HG03135 (cell line): Measurements from ENCODE around the gene GRK5.
A peak's percentile ranks its signal among the peaks of the same experiment; 100 is the strongest.

Experiments used
- ATAC-seq: cut with Tn5 transposase; IDR thresholded peaks from one replicate; pipeline ENCODE4 v1.9.1; 2021; ENCODE audit warnings: mild to moderate bottlenecking, moderate library complexity; ENCODE audit not compliant: unreplicated experiment

The GRK5 gene

GRCh38 chr10:119469325-119469707 lies 261.9 kb downstream of the GRK5 start:
- ATAC-seq, result no peak

DNA sequence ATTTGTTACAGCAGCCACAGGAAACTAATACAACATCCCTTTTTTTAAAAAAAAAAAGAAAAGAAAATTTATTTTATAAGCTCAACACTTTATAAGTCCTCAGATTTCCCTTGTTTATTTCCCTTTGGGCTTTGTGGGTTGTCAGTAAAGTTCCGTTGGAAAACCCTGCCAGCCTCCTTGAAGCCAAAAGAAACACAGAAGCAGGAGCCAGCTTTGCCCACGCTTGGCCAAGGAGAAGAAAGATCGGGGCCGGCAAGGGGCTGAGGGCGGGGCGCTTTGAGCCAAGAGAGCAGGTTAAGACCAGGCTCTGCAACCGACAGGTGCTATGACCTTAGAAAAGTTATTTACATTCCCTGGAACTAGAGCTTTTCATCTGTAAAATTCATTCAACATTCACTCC lies 262.5 kb downstream of the GRK5 start:
- ATAC-seq, result no peak

DNA sequence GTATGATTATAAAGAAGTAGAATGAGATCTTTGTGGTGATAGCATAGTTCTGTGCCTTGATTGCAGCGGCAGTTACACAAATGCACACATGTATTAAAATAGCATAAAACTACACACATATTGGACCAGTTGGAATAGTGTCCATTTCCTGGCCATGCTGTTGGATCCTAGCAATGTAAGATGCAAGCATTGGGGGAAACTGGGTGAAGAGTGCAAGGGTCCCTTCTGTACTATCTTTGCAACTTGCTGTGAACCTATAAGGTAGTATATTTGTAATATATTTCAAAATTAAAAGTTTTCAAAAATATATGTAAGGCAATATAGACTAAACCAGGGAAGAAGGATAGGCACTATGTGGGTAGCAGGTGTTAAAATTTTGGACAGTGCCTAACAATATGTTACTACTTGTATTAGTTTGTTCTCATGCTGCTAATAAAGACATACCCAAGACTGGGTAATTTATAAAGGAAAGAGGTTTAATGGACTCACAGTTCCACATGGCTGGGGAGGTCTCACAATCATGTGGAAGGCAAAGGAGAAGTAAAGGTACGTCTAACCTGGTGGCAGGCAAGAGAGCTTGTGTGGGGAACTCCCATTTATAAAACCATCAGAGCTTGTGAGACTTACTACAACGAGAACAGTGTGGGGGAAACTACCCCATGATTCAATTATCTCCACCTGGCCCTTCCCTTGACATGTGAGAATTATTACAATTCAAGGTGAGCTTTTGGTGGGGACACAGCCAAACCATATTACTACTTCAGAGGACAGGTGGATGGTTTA lies 263.7 kb downstream of the GRK5 start:
- ATAC-seq, result no peak

DNA sequence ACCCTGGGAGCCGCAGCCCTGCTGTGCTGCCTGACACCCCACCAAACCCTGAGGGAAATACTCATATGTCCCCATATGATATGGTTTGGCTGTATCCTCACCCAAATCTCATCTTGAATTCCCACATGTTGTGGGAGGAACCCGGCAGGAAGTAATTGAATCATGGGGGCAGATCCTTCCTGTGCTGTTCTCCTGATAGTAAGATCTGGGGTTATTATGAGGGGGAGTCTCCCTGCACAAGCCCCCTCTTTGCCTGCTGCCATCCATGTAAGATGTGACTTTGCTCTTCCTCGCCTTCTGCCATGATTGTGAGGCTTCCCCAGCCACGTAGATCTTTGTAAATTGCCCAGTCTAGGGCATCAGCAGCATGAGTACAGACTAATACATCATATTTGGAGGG lies 266.4 kb downstream of the GRK5 start:
- ATAC-seq, result no peak

DNA sequence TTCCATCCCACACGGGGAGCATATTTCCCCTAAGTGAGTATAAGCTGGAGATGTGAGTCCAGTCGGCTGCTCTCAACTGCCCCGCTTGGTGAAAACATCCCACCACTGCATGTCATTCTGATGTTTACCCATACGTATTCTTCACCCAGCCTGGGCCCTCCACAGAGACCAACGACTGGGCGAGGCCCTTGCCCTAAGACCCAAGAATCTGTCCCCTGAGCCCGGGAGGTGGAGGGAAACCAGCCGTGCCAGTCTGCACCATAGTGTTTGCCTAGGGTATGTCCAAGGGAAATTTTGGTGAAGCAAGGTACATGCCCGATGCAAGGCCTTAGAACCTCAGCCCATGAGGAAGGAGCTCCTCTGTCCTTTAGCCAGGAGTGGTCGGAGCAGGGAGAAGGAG lies 267.2 kb downstream of the GRK5 start:
- ATAC-seq, result no peak

DNA sequence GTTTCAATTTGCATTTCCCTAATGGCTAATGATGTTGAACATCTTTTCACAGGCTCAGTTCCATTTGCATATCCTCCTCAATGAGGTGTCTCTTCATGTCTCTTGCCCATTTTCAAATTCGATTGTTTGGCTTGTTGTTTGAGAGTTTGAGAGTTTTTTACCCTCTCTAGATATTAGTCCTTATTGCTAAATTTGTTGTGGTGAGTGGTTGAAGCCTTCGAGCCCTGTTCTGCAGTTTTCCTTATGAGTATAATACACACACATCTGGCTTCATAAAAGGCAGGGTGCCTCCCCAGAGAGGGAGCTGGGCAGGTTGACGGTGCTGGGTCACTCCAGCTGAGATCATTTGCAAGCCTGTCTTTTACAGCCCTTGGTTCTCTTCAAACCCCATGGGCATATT lies 270.1 kb downstream of the GRK5 start:
- ATAC-seq, result peak; percentile 39

- ATAC-seq, result peak; percentile 86
These were observed 270.9 kb downstream of the GRK5 start for GRCh38 chr10:119478111-119478802.

DNA sequence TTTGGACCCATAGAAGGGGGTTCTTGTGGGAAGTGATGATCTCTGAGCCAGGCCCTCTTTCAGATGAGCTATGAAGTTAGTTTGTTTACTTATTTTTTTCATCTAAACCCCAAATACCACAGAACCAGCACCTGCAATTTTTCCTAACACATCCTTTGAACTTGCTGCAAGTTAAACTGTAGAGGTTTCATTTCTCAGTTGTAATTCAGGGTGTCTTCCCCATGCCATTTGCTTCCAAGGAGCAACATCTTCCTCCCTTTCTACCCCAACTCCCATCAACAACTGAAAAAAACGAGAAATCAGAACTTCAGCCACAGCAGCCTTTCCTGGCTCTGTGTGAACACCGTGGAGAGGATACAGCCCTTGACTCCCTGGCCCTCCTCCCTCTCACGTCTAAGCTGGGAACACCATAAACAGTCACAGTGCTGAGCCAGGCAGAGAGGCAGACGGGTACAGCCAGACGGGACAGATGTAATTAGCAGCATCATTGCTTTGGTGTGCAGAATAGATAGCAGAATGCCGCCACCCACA lies 271.5 kb downstream of the GRK5 start:
- no peak for ATAC-seq

DNA sequence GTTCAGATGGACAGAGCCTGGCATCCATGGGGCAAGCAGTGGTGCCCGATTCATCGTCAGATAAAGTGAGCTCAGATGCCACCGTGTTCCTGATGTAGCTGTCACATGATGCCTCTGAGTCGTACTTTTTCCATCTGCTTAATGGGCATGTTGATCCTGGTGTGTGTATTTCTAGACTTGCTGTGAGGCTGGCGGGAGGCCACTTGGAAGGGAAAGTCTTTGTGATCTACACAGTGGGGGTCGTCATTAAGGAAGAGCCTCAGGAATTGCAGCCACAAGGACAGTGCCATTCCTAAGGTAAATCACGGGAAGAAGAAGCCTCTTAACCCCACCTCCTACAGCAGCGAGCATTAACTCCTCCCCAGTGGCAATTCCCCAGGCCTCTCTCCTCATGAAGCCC lies 272.2 kb downstream of the GRK5 start:
- no peak for ATAC-seq

- no peak for ATAC-seq
These were observed 273.3 kb downstream of the GRK5 start for GRCh38 chr10:119480667-119481066.

DNA sequence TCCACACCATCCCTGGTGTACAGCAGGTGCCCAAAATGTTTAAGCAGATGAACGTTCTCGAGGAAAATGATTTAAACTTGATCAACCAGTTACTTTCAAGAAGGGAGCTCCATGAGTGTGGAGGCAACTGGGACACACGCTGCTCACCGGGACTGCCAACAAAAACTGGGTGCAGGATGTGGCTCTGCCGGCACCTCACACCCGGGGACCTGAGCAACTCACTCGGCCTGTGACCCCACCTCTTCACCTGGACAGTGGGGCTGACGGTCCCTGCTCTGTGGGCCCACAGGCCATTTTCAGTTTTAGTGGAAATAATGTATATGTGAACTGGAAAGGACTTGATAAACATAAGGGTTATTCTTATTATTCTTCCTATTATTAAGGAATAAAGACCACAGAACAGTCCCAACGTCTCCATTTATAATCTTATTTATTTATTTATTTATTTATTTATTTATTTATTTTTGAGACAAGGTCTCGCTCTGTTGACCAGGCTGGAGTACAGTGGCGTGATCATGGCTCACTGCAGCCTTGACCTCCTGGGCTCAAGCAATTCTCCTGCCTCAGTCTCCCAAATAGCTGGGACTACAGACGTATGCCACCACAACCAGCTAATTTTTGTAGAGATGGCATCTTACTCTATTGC lies 274.5 kb downstream of the GRK5 start:
- ATAC-seq, result no peak

DNA sequence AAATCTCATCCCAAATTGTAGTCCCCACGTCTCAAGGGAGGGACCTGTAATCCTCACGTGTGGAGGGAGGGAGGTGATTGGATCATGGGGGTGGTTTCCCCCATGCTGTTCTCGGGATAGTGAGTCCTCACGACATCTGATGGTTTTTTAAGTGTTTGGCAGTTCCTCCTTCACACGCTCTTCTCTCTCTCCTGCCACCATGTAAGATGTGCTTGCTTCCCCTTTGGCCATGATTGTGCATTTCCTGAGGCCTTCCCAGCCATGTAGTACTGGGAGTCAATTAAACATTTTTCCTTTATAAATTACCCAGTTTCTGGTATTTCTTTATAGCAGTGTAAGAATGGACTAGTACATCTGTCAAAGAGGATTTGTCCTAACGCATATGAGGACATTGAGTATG lies 275.6 kb downstream of the GRK5 start:
- no peak for ATAC-seq

DNA sequence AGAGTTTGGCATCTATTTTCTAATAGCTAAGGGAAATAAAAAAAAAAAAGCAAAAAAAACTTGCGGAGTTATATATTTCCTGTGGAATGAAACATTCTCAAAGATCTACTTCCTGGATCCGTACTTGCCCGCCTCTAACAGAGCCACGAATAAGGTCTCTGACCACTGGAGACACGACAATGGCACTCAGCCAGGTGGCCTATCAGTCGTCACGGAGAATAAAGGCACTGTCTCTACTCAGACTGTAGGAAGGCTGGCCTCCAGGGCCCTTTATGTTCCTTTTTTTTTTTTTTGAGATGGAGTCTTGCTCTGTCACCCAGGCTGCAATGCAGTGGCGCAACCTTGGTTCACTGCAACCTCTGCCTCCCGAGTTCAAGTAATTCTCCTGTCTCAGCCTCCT lies 276.5 kb downstream of the GRK5 start:
- ATAC-seq, result no peak

- no peak for ATAC-seq
These were observed 281.3 kb downstream of the GRK5 start for GRCh38 chr10:119488675-119489074.

- no peak for ATAC-seq
These were observed 282.6 kb downstream of the GRK5 start for GRCh38 chr10:119489991-119490326.

- ATAC-seq, result no peak
These were observed 284.8 kb downstream of the GRK5 start for GRCh38 chr10:119491966-119492757.

- ATAC-seq, result no peak
These were observed 285.8 kb downstream of the GRK5 start for GRCh38 chr10:119493155-119493554.

DNA sequence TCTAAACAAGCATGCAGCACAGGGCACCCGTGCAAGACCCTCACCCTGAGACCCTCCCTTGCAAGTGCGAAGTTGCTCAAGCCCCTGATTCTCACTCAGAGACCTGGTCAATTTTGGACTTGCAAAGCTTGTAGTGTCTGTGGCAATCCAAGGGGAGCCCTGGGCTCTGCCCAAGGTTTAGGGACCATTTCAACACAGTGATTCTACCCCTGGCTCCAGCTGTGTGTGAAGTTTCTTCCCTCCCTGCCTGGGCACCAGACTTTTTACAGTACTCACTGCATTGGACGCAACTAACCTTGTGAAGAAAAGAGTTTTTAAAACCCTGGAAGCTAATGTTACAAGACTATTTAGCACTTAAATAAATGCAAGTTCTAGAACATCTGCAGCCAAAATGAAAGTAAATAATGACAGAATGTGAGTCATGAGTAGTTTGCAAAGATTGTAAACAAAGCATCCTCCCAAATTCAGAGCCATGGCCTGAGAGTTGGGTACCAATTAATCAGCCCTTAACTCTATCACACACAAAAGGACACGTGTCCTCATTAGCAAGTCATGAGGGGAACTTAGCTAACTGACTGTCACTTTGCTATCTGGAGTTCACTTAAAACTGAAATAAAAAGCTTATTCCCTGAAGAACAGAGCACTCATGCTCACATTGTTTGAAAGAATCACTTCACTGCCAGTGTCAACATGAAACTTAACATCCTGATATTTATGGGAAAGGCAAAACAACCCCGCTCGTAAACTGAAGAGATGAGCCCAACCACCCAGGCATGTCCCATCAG lies 287.1 kb downstream of the GRK5 start:
- no peak for ATAC-seq

- ATAC-seq, result no peak
These were observed 287.7 kb downstream of the GRK5 start for GRCh38 chr10:119495021-119495505.

- ATAC-seq, result no peak
These were observed 288.2 kb downstream of the GRK5 start for GRCh38 chr10:119495545-119495944.
